GM12878 (cell line): ENCODE measurements around the gene KIRREL3. TPM values are rescaled to one million over a fixed set of nuclear protein-coding genes. Genes with fewer than 3 reads are reported as not detected.

Experiments used
- ATAC-seq: fragments of 200-7000 bp; cut with Tn5 transposase; 3 replicates; pipeline ENCODE4 v1.9.1; 2020; ENCODE audit warnings: mild to moderate bottlenecking, moderate library complexity
- BruUV-seq: library from RNA; stranded (reverse); fragments of 400-500 nt; replicated peaks from 2 replicates; lab custom pipeline; 2021; lab: Mats Ljungman, UMichigan
- CTCF ChIA-PET: fragments of 300-600 bp; sonication (Branson Sonifier 250); formaldehyde crosslinking; extraction: SDS; loops from one replicate; lab custom pipeline; 2021; ENCODE audit warnings: inconsistent platforms; lab: Yijun Ruan, JAX
- POLR2A ChIA-PET: fragments of 350-600 bp; formaldehyde crosslinking; extraction: SDS; loops from one replicate; lab custom pipeline; 2021; ENCODE audit warnings: inconsistent platforms; lab: Charles Lee
- RAD21 ChIA-PET: fragments of 300-600 bp; sonication (Branson Sonifier 250); formaldehyde crosslinking; loops from one replicate; lab custom pipeline; 2023; ENCODE audit warnings: antibody characterized with exemption; ENCODE audit not compliant: unreplicated experiment; lab: Charles Lee
- SMC1A ChIA-PET: fragments of 300-600 bp; sonication (Branson Sonifier 250); formaldehyde crosslinking; loops from one replicate; lab custom pipeline; 2023; ENCODE audit not compliant: unreplicated experiment, uncharacterized antibody; lab: Charles Lee
- DNase-seq: peaks from one replicate; pipeline ENCODE4 v3.0.0-alpha.2; 2011; ENCODE audit warnings: low read depth, low spot score
- FAIRE-seq: peaks from 3 replicates; lab custom pipeline; 2011; peaks lifted over from hg19 to GRCh38; lab: Jason Lieb, UNC
- H2AFZ ChIP-seq: 2 replicates; pipeline ENCODE4 v1.6.0; 2011; ENCODE audit warnings: low read depth, low read length, control low read depth; ENCODE audit not compliant: control insufficient read depth
- H3K27ac ChIP-seq: 2 replicates; pipeline ENCODE4 v1.5.1; 2011; ENCODE audit warnings: control low read depth; ENCODE audit not compliant: control insufficient read depth, insufficient read depth
- H3K27me3 ChIP-seq, 2 experiments: replicated peaks in 1 of 2; 2 replicates each; pipeline versions ENCODE4 v1.6.0 to v1.6.1; 2011; ENCODE audit warnings: low read length in 1 of 2; ENCODE audit not compliant: control insufficient read depth in 2 of 2, insufficient read depth in 2 of 2
- H3K36me3 ChIP-seq, 2 experiments: 2 replicates each; pipeline ENCODE4 v1.5.1; 2011; ENCODE audit warnings: low read length in 1 of 2; ENCODE audit not compliant: control insufficient read depth in 2 of 2, insufficient read depth in 2 of 2
- H3K4me1 ChIP-seq: 2 replicates; pipeline ENCODE4 v1.6.1; 2011; ENCODE audit warnings: mild to moderate bottlenecking, low read length, moderate library complexity, mixed read lengths; ENCODE audit not compliant: control insufficient read depth, insufficient read depth
- H3K4me2 ChIP-seq: 2 replicates; pipeline ENCODE4 v1.6.0; 2011; ENCODE audit warnings: control low read depth; ENCODE audit not compliant: control insufficient read depth, insufficient read depth
- H3K4me3 ChIP-seq: fragments of 200-600 bp; sonication (generic); 2 replicates; pipeline ENCODE4 v1.5.1; 2016
- H3K79me2 ChIP-seq: 2 replicates; pipeline ENCODE4 v1.6.0; 2011; ENCODE audit warnings: low read length; ENCODE audit not compliant: control insufficient read depth, insufficient read depth
- H3K9ac ChIP-seq: 2 replicates; pipeline ENCODE4 v1.8.0; 2011; ENCODE audit warnings: low read length, control low read depth, mixed read lengths; ENCODE audit not compliant: control insufficient read depth, insufficient read depth
- H3K9me3 ChIP-seq: replicated peaks from 3 replicates; pipeline ENCODE4 v1.5.1; 2011; ENCODE audit warnings: mild to moderate bottlenecking, low read length; ENCODE audit not compliant: control insufficient read depth, insufficient read depth
- H4K20me1 ChIP-seq: 2 replicates; pipeline ENCODE4 v1.6.0; 2011; ENCODE audit not compliant: control insufficient read depth, insufficient read depth
- BCL3 ChIP-seq: IDR thresholded peaks from 2 replicates; pipeline ENCODE4 v1.6.1; 2011; ENCODE audit warnings: borderline replicate concordance, low read depth, mild to moderate bottlenecking, moderate library complexity, low read length; ENCODE audit not compliant: insufficient read depth, poor library complexity, severe bottlenecking
- CREM ChIP-seq: IDR thresholded peaks from 2 replicates; pipeline ENCODE4 v1.6.1; 2014; ENCODE audit warnings: antibody characterized with exemption, low read depth
- EZH2 ChIP-seq: IDR thresholded peaks from 2 replicates; pipeline ENCODE4 v1.6.1; 2012; ENCODE audit warnings: low read depth, mild to moderate bottlenecking, control low read depth, inconsistent platforms, low read length, borderline replicate concordance; ENCODE audit not compliant: control insufficient read depth
- HDAC6 ChIP-seq: fragments of 200-600 bp; sonication (generic); IDR thresholded peaks from one replicate; pipeline ENCODE4 v1.8.0; 2017; ENCODE audit warnings: antibody characterized with exemption; ENCODE audit not compliant: unreplicated experiment
- IKZF1 ChIP-seq: fragments of 450-650 bp; conservative IDR thresholded peaks from 2 replicates; pipeline ENCODE4 v1.6.1; 2017; ENCODE audit warnings: antibody characterized with exemption, mild to moderate bottlenecking
- MAX ChIP-seq: IDR thresholded peaks from 2 replicates; pipeline ENCODE4 v1.6.1; 2012; ENCODE audit warnings: low read depth, low read length, improper control_type of control experiment
- NFIC ChIP-seq: IDR thresholded peaks from 2 replicates; pipeline ENCODE4 v1.6.1; 2012; ENCODE audit warnings: low read depth, mild to moderate bottlenecking, inconsistent platforms, low read length, moderate library complexity
- RAD51 ChIP-seq: fragments of 450-650 bp; IDR thresholded peaks from 2 replicates; pipeline ENCODE4 v1.6.1; 2016; ENCODE audit warnings: moderate library complexity, mild to moderate bottlenecking, inconsistent platforms
- REST ChIP-seq: IDR thresholded peaks from 2 replicates; pipeline ENCODE4 v1.6.1; 2012; ENCODE audit warnings: mild to moderate bottlenecking, low read depth, low read length
- SP1 ChIP-seq: IDR thresholded peaks from one replicate; pipeline ENCODE4 v1.6.1; 2011; ENCODE audit warnings: low read depth, low read length
- SRF ChIP-seq, 2 experiments: IDR thresholded peaks; 2 replicates each; pipeline ENCODE4 v1.6.1; 2011; ENCODE audit warnings: low read depth in 2 of 2, low read length in 2 of 2, mild to moderate bottlenecking in 1 of 2, moderate library complexity in 1 of 2
- TCF3 ChIP-seq: IDR thresholded peaks from 2 replicates; pipeline ENCODE4 v1.6.1; 2012; ENCODE audit warnings: low read depth, mild to moderate bottlenecking, low read length, borderline replicate concordance; ENCODE audit not compliant: insufficient read depth
- YY1 ChIP-seq: IDR thresholded peaks from 2 replicates; pipeline ENCODE4 v1.6.1; 2011; ENCODE audit warnings: low read depth, mild to moderate bottlenecking, low read length
- ZBTB33 ChIP-seq: fragments of 450-650 bp; IDR thresholded peaks from 2 replicates; pipeline ENCODE4 v1.6.1; 2017; ENCODE audit warnings: mild to moderate bottlenecking
- ZNF207 ChIP-seq: fragments of 450-650 bp; IDR thresholded peaks from 2 replicates; pipeline ENCODE4 v1.6.1; 2014; ENCODE audit warnings: antibody characterized with exemption, mild to moderate bottlenecking, borderline replicate concordance
- WGBS: methylation state at CpG from one replicate; pipeline ENCODE4 v1.1.6; 2016; ENCODE audit warnings: low lambda C conversion rate; ENCODE audit not compliant: insufficient replicate concordance, insufficient coverage; ENCODE audit errors: missing lambda C conversion rate; 5-methylcytosine and 5-hydroxymethylcytosine counted together
- in situ Hi-C: fragments of 300-500 bp; cut with MboI; formaldehyde crosslinking; loops from 9 replicates; pipeline ENCODE4 v1.14.3; 2018; ENCODE audit warnings: mixed read lengths
- intact Hi-C: fragments of 100-400 bp; cut with micrococcal nuclease; formaldehyde crosslinking; loops from one replicate; pipeline ENCODE4 v1.14.2; 2022; ENCODE audit not compliant: unreplicated experiment
- polyA plus RNA-seq, 11 experiments: library from polyadenylated mRNA; depleted of rRNA in 4 of 11; unstranded in 6 of 11; stranded (reverse) in 5 of 11; fragments of >200 nt; fragmentation: Nextera tagmentation in 4 of 11; fragmentation: Illumina TruSeq in 1 of 11; extraction: Ambion mirVana in 4 of 11; extraction: Trizol in 1 of 11; gene quantifications; 1 replicate in 1 of 11; 2 replicates in 10 of 11; pipeline versions ENCODE4 v1.2.1 to v1.2.3, GENCODE V29; 2011 to 2016; ENCODE audit warnings: inconsistent platforms in 2 of 11, missing spikeins in 2 of 11, low read depth in 1 of 11
- total RNA-seq, 4 experiments: library from RNA; depleted of rRNA in 3 of 4; stranded (reverse); fragments of >200 nt in 3 of 4; fragmentation: Illumina TruSeq in 1 of 4; extraction: Trizol in 1 of 4; gene quantifications; 2 replicates each; pipeline versions ENCODE4 v1.2.1 to v1.2.3, GENCODE V29; 2013 to 2021

KIRREL3 gene
- total and polyA plus RNA-seq, 10 of the 15 experiments (the other 5 are each of a cell fraction or from before 2014, with no cell fraction given) = under 0.01 TPM; not detected in 9

- TF ChIP-seq RAD51 = no peak
- TF ChIP-seq ZNF207 = no peak
Observed at GRCh38 chr11:126993599-126993998, 7.0 kb downstream of the KIRREL3 start (continued).

GRCh38 chr11:126992804-126993111 is 7.8 kb downstream of the KIRREL3 start:
- intact Hi-C loops = loop anchor here (5.0 kb wide), 1 partner anchor 115 kb away; no protein-coding TSS in a partner anchor
- 0% methylated on average over 2 of the region's 2 CpGs for WGBS
- FAIRE-seq (no peak), ATAC-seq (no peak), DNase-seq (no peak)
- RAD21 ChIA-PET = no interaction called here
- Histone ChIP-seq H3K27me3 (peaks cover 0 to 6% of the 10 kb centered on the region in 2 experiments; a peak in 3 of 4 replicates), H3K4me2 (no peak overlapping the region), H4K20me1 (no peaks in the 10 kb centered on the region), H3K79me2 (no peaks in the 10 kb centered on the region), H3K36me3 (no peaks in the 10 kb centered on the region), H3K27ac (no peak overlapping the region), H3K4me1 (no peaks in the 10 kb centered on the region), H3K9ac (no peak overlapping the region), H2AFZ (no peak overlapping the region), H3K9me3 (no peaks in the 10 kb centered on the region), H3K4me3 (no peak overlapping the region)
- TF ChIP-seq NFIC = no peak
- no peak for TF ChIP-seq BCL3
- no peak for TF ChIP-seq HDAC6
- no peak for TF ChIP-seq YY1
- TF ChIP-seq TCF3 = no peak
- TF ChIP-seq EZH2 = no peak
- TF ChIP-seq SP1 = no peak
- no peak for TF ChIP-seq MAX
- TF ChIP-seq ZBTB33 = no peak
- TF ChIP-seq SRF (IDR thresholded peaks at IDR 0.05; ENCODE audit: low read depth in 2 of 2, low read length in 2 of 2) = no peak
- no peak for TF ChIP-seq CREM
- no peak for TF ChIP-seq REST
- no peak for TF ChIP-seq IKZF1
- in situ Hi-C loops = loop anchor here (5.0 kb wide), 1 partner anchor 275 kb away; no protein-coding TSS in a partner anchor
- POLR2A ChIA-PET = no interaction called here
- BruUV-seq = no TSS peak
- CTCF ChIA-PET = interaction anchor here (1.1 to 6.3 kb wide), 5 partner anchors 50 to 552 kb away, joined by 3 to 68 read pairs (median 5); no protein-coding TSS in a partner anchor
- SMC1A ChIA-PET = interaction anchor here (5.4 kb wide), 1 partner anchor 275 kb away, joined by 40 read pairs; no protein-coding TSS in a partner anchor
